MM.1S (cell line): Measurements from ENCODE around the gene ANKS1B.

Experiments used
- DNase-seq: peaks from one replicate; pipeline ENCODE4 v3.0.0-alpha.2; 2015
- H2AFZ ChIP-seq: fragments of 300-600 bp; sonication (generic); 2 replicates; pipeline ENCODE4 v1.6.0; 2016; ENCODE audit warnings: antibody characterized with exemption, low read length
- H3F3A ChIP-seq: fragments of 300-600 bp; sonication (generic); 2 replicates; pipeline ENCODE4 v1.6.1; 2016; ENCODE audit warnings: mild to moderate bottlenecking, antibody characterized with exemption, low read length, moderate library complexity, mixed read lengths; ENCODE audit not compliant: insufficient read depth
- H3K27ac ChIP-seq: fragments of 300-600 bp; sonication (generic); 2 replicates; pipeline ENCODE4 v1.5.1; 2016; ENCODE audit warnings: mild to moderate bottlenecking, low read length
- H3K27me3 ChIP-seq: fragments of 300-600 bp; sonication (generic); replicated peaks from 2 replicates; pipeline ENCODE4 v1.6.0; 2016; ENCODE audit warnings: low read length; ENCODE audit not compliant: insufficient read depth
- H3K36me3 ChIP-seq: fragments of 300-600 bp; sonication (generic); replicated peaks from 2 replicates; pipeline ENCODE4 v1.6.1; 2016; ENCODE audit warnings: mild to moderate bottlenecking, low read length, mixed read lengths; ENCODE audit not compliant: insufficient read depth
- H3K4me1 ChIP-seq: fragments of 300-600 bp; sonication (generic); 2 replicates; pipeline ENCODE4 v1.6.1; 2016; ENCODE audit warnings: low read length, mixed read lengths
- H3K4me2 ChIP-seq: fragments of 300-600 bp; sonication (generic); 2 replicates; pipeline ENCODE4 v1.6.0; 2016; ENCODE audit warnings: low read depth, low read length
- H3K4me3 ChIP-seq: fragments of 300-600 bp; sonication (generic); 2 replicates; pipeline ENCODE4 v1.5.1; 2016; ENCODE audit warnings: low read length, mixed read lengths
- H3K79me2 ChIP-seq: fragments of 300-600 bp; sonication (generic); 2 replicates; pipeline ENCODE4 v1.6.1; 2016; ENCODE audit warnings: mixed run types, low read length, mixed read lengths
- H3K9ac ChIP-seq: fragments of 300-600 bp; sonication (generic); 2 replicates; pipeline ENCODE4 v1.6.1; 2016; ENCODE audit warnings: low read length, mixed read lengths
- H3K9me2 ChIP-seq: fragments of 300-600 bp; sonication (generic); replicated peaks from 2 replicates; pipeline ENCODE4 v1.6.1; 2016; ENCODE audit warnings: mild to moderate bottlenecking, low read length, mixed read lengths; ENCODE audit not compliant: insufficient read depth
- H3K9me3 ChIP-seq: fragments of 300-600 bp; sonication (generic); replicated peaks from 2 replicates; pipeline ENCODE4 v1.6.1; 2016; ENCODE audit warnings: mild to moderate bottlenecking, low read length, mixed read lengths; ENCODE audit not compliant: insufficient read depth
- H4K20me1 ChIP-seq: fragments of 300-600 bp; sonication (generic); 2 replicates; pipeline ENCODE4 v1.6.1; 2016; ENCODE audit warnings: mild to moderate bottlenecking, low read length, moderate library complexity, mixed read lengths; ENCODE audit not compliant: insufficient read depth
- EZH2 ChIP-seq: fragments of 300-600 bp; sonication (generic); optimal IDR thresholded peaks from 2 replicates; pipeline ENCODE3; 2017; ENCODE audit warnings: low read depth, mild to moderate bottlenecking, antibody characterized with exemption, low read length, mixed read lengths
- EZH2phosphoT487 ChIP-seq: fragments of 300-600 bp; sonication (generic); IDR thresholded peaks from 2 replicates; pipeline ENCODE4 v1.6.1; 2018; ENCODE audit warnings: antibody characterized with exemption, low read length
- TF ChIP-seq, protein P1 (sequence below): fragments of 300-600 bp; sonication (generic); IDR thresholded peaks from 2 replicates; pipeline ENCODE4 v1.5.1; 2016; ENCODE audit warnings: antibody characterized with exemption, low read length, mixed read lengths

Gene ANKS1B

DNA sequence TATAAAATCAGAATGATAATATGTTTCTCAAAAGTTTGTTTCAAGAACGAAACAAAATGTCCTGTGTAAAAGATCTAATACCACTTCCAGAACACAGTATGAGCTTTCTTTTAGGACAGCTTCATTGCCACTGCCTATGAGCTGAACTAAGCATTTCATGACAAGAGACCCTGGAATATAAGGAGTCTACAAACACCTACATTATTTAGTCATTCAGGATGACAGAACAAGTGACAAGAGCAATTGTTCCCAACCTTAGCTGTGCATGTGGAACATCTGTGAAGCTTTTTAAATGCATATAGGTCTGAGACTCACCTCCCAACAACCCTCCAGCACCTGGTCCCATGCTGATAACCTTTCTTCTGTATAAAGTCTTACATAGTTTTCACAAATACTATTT lies 440.3 kb downstream of the ANKS1B start:
- Histone ChIP-seq H3K4me2 (no peak overlapping the region), H3K36me3 (no peaks in the 10 kb centered on the region), H3F3A (no peaks in the 10 kb centered on the region), H3K9me2 (no peaks in the 10 kb centered on the region), H4K20me1 (no peaks in the 10 kb centered on the region), H3K79me2 (no peaks in the 10 kb centered on the region), H3K9ac (no peak overlapping the region), H3K4me1 (no peaks in the 10 kb centered on the region), H3K9me3 (no peaks in the 10 kb centered on the region), H3K4me3 (no peak overlapping the region), H3K27ac (no peak overlapping the region), H3K27me3 (no peaks in the 10 kb centered on the region), H2AFZ (no peak overlapping the region)
- TF ChIP-seq EZH2phosphoT487 (no peak), EZH2 (no peak)
- TF ChIP-seq, protein P1, sequence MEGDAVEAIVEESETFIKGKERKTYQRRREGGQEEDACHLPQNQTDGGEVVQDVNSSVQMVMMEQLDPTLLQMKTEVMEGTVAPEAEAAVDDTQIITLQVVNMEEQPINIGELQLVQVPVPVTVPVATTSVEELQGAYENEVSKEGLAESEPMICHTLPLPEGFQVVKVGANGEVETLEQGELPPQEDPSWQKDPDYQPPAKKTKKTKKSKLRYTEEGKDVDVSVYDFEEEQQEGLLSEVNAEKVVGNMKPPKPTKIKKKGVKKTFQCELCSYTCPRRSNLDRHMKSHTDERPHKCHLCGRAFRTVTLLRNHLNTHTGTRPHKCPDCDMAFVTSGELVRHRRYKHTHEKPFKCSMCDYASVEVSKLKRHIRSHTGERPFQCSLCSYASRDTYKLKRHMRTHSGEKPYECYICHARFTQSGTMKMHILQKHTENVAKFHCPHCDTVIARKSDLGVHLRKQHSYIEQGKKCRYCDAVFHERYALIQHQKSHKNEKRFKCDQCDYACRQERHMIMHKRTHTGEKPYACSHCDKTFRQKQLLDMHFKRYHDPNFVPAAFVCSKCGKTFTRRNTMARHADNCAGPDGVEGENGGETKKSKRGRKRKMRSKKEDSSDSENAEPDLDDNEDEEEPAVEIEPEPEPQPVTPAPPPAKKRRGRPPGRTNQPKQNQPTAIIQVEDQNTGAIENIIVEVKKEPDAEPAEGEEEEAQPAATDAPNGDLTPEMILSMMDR, result no peak
- DNase-seq, result no peak

DNA sequence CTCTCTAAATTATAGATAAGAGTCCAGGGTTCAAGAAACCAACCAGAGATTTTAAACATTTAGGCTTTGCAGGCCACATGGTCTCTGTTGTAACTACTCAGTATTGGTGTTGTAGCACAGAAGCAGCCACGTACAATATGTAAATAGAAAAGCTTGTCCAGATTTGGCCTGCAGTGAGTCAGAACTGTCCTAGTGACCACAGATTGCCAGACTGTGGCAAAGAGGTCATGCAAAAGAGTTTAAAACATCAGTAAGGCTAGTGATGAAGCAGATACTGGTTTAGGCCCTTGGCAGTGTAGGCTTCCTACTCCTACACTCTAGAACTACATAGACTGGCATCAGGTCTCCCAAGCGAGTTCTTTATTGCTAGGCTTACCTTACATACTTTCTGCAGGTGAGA lies 454.8 kb downstream of the ANKS1B start:
- DNase-seq, result no peak
- no peaks in the 10 kb centered on the region for H3K27me3 ChIP-seq
- no peaks in the 10 kb centered on the region for H3F3A ChIP-seq
- TF ChIP-seq, protein P1, result no peak
- no peak for TF ChIP-seq EZH2
- TF ChIP-seq EZH2phosphoT487, result no peak
- no peak overlapping the region for H3K27ac ChIP-seq
- H2AFZ ChIP-seq, result no peak overlapping the region
- H3K79me2 ChIP-seq, result no peaks in the 10 kb centered on the region
- H3K9ac ChIP-seq, result no peak overlapping the region
- no peaks in the 10 kb centered on the region for H3K9me3 ChIP-seq
- H4K20me1 ChIP-seq, result no peaks in the 10 kb centered on the region
- H3K36me3 ChIP-seq, result no peaks in the 10 kb centered on the region
- no peak overlapping the region for H3K4me3 ChIP-seq
- no peak overlapping the region for H3K4me2 ChIP-seq
- no peaks in the 10 kb centered on the region for H3K4me1 ChIP-seq
- no peaks in the 10 kb centered on the region for H3K9me2 ChIP-seq

DNA sequence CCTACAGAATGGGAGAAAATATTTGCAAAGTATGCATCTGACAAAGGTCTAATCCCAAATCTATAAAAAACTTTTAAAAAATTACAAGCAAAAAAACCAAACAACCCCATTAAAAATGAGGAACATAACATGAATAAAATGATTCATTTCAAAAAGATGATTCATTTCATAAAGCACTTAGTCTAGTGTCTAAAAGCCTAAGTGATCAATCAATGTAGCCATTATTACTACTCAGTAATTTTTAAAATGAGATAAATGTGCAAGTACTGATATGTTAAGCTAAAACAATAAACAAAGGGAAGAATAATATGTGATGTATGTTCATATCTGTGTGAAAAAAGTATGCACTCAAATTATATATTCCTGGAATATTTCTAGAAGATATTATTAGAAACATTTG lies 456.3 kb downstream of the ANKS1B start:
- Histone ChIP-seq H3K4me2 (no peak overlapping the region), H3K9me2 (no peaks in the 10 kb centered on the region), H3K27me3 (no peaks in the 10 kb centered on the region), H2AFZ (no peak overlapping the region), H3K4me1 (no peaks in the 10 kb centered on the region), H4K20me1 (no peaks in the 10 kb centered on the region), H3K9ac (no peak overlapping the region), H3K27ac (no peak overlapping the region), H3K4me3 (no peak overlapping the region), H3F3A (no peaks in the 10 kb centered on the region), H3K79me2 (no peaks in the 10 kb centered on the region), H3K36me3 (no peaks in the 10 kb centered on the region), H3K9me3 (no peaks in the 10 kb centered on the region)
- TF ChIP-seq EZH2, result no peak
- TF ChIP-seq, protein P1, result no peak
- no peak for TF ChIP-seq EZH2phosphoT487
- DNase-seq, result no peak

DNA sequence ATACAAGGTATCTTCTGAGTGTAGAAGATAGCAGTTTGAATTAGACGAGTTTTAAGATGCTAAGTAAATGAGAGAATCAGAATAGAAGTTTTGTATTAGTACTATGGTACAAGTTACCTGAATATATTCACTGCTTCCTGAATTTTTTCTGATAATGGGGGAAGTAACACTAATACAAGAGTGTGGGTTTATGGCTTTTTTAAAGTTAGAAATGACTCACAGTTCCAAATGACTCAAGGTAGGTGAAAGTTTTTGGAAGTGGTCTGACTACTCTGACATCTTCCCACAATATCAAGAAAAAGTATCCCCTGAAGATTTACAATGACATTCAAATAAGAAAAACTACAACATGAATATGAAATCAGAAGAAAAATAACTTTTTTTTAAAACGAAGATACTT lies 460.9 kb downstream of the ANKS1B start:
- Histone ChIP-seq H2AFZ (no peak overlapping the region), H4K20me1 (no peaks in the 10 kb centered on the region), H3K9me3 (no peaks in the 10 kb centered on the region), H3K9me2 (no peaks in the 10 kb centered on the region), H3K79me2 (no peaks in the 10 kb centered on the region), H3K4me2 (no peak overlapping the region), H3K27ac (no peak overlapping the region), H3K4me3 (no peak overlapping the region), H3K27me3 (no peaks in the 10 kb centered on the region), H3F3A (no peaks in the 10 kb centered on the region), H3K9ac (no peak overlapping the region), H3K36me3 (no peaks in the 10 kb centered on the region), H3K4me1 (no peaks in the 10 kb centered on the region)
- TF ChIP-seq EZH2 (no peak), EZH2phosphoT487 (no peak)
- TF ChIP-seq, protein P1, result no peak
- DNase-seq, result no peak
